AG04450 (cell line): Measurements from ENCODE around the gene RPH3AL. TPM values are rescaled to one million over a fixed set of nuclear protein-coding genes. Genes with fewer than 3 reads are reported as not detected.
A peak's percentile ranks its signal among the peaks of the same experiment; 100 is the strongest.

Experiments used
- CTCF ChIA-PET: fragments of 300-600, 350-600 bp; formaldehyde crosslinking; extraction: SDS; loops from one replicate; lab custom pipeline; 2022; ENCODE audit warnings: antibody characterized with exemption, inconsistent platforms; lab: Charles Lee
- POLR2A ChIA-PET: fragments of 350-600 bp; formaldehyde crosslinking; extraction: SDS; loops from one replicate; lab custom pipeline; 2021; ENCODE audit warnings: antibody characterized with exemption, inconsistent platforms; lab: Yijun Ruan, JAX
- DNase-seq: peaks from one replicate; pipeline ENCODE4 v3.0.0-alpha.2; 2011; ENCODE audit warnings: low read depth, low spot score
- H3K27ac ChIP-seq: one replicate; pipeline ENCODE4 v1.5.1; 2012; ENCODE audit warnings: low read depth, low read length, control low read depth
- H3K27me3 ChIP-seq: one replicate; pipeline ENCODE4 v1.6.0; 2012; ENCODE audit warnings: low read length; ENCODE audit not compliant: control insufficient read depth, insufficient read depth
- H3K4me3 ChIP-seq: 2 replicates; pipeline ENCODE4 v1.5.1; 2011; ENCODE audit warnings: mild to moderate bottlenecking, low read depth, low read length, control low read depth
- H3K9me3 ChIP-seq: 2 replicates; pipeline ENCODE4 v1.5.1; 2012; ENCODE audit warnings: low read length; ENCODE audit not compliant: control insufficient read depth, insufficient read depth
- polyA plus RNA-seq: library from polyadenylated mRNA; depleted of rRNA; stranded (reverse); fragments of >200 nt; gene quantifications from 2 replicates; pipeline ENCODE4 v1.2.3, GENCODE V29; 2011
- TF ChIP-seq, protein P1 (sequence below): IDR thresholded peaks from 2 replicates; pipeline ENCODE4 v1.5.1; 2011; ENCODE audit warnings: low read depth, low read length, control low read depth, inconsistent platforms

The RPH3AL gene
- polyA plus RNA-seq, 1 experiment: 1.3 TPM

DNA sequence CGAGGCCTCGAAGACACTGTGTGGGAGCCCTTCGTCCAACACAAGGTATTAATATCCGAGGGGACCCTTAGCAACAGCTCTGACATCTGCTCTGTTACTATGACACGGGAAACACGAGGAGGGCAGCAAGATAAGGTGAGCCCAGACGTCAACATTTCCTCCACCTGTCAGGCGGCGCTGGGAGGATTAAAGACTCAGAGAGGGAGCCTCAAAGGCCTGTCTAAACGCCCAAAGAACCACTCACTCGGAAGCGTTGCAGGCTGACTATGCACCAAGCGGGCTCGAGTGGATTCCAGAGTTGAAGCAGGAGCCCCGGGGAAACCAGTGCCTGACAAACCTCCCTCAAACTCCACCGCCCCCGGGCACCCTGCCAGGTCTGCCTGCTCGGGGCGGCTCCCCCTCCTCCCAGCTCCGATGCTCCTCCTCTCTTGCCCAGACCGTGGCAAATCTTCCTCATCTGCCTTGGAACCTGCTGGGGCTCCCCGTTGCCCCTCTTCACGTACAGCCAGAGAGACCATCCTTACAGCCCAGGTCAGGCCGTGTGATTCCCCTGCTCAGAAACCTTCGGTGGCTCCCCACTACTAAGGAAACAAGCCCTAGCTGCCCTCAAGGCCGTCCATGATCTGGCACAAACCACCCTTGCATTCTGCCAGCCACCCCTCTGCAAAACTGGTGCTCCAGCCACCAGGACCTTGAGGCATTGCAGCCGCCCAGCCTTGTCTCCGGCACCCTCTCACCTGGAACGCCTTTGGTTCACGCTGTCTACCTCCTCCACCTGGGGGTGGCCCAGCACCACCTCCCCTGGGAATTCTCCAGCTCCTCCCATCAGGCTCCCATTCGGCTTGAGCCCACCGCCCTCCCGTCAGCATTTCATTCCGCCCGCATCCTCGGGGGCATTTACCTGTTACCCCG, 16.2 kb downstream of the RPH3AL start:
- TF ChIP-seq, protein P1, sequence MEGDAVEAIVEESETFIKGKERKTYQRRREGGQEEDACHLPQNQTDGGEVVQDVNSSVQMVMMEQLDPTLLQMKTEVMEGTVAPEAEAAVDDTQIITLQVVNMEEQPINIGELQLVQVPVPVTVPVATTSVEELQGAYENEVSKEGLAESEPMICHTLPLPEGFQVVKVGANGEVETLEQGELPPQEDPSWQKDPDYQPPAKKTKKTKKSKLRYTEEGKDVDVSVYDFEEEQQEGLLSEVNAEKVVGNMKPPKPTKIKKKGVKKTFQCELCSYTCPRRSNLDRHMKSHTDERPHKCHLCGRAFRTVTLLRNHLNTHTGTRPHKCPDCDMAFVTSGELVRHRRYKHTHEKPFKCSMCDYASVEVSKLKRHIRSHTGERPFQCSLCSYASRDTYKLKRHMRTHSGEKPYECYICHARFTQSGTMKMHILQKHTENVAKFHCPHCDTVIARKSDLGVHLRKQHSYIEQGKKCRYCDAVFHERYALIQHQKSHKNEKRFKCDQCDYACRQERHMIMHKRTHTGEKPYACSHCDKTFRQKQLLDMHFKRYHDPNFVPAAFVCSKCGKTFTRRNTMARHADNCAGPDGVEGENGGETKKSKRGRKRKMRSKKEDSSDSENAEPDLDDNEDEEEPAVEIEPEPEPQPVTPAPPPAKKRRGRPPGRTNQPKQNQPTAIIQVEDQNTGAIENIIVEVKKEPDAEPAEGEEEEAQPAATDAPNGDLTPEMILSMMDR: no peak
- ChIA-PET CTCF (no interaction called here), POLR2A (no interaction called here)
- H3K27ac ChIP-seq: no peak overlapping the region
- H3K27me3 ChIP-seq: peaks cover 41% of the 10 kb centered on the region
- H3K4me3 ChIP-seq: no peak overlapping the region
- no peaks in the 10 kb centered on the region; the same call in 1 of the 2 replicates for H3K9me3 ChIP-seq
- DNase-seq: no peak

DNA sequence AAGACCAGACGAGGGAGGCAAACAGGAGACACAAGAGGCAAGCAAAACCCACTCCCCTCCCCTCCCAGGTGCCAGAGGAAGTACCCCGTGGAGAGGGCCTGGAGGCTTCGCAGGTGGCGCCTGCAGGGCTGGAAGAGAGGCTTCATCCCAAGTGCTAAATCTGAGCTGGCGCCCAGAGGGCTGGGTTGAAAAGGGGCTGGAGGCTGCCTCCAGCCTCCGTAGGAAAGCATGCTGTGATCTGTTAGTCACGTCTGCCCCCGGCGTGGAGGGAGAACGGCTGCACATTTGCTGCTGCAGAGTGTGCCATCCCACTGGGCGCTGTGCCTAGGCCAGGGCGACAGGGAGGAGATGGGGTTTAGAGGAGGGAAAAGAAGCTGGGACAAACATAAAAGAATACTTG, 16.9 kb downstream of the RPH3AL start:
- POLR2A ChIA-PET: no interaction called here
- H3K9me3 ChIP-seq: no peaks in the 10 kb centered on the region; the same call in 1 of the 2 replicates
- no peak overlapping the region for H3K4me3 ChIP-seq
- CTCF ChIA-PET: no interaction called here
- H3K27ac ChIP-seq: no peak overlapping the region
- H3K27me3 ChIP-seq: peaks cover 48% of the 10 kb centered on the region
- DNase-seq: no peak
- TF ChIP-seq, protein P1: no peak

DNA sequence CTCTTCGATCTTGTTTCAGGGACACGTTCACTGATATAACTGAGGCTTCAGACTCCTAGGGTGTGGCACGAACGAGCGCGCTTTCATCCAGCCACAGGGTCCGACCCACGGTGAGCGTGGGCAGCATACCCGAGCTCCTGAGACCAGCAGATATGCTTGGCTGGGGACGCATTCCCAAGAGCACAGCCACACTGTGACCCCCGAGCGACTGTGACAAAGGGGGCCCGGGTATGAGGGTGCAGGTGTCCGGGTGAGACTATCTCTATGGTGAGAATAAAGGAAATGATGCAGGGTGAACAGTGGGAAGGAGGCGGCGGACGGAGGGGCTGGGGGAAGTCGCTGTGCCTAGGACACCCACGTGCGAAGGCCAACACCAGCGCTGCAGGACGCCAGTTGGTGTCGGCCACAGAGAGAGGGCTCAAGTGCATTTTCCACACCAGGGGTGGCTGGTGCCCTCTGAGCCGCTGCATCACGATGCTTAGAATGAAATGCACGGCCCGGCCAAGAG, 17.6 kb downstream of the RPH3AL start:
- no peak overlapping the region for H3K4me3 ChIP-seq
- no peaks in the 10 kb centered on the region; the same call in 1 of the 2 replicates for H3K9me3 ChIP-seq
- peaks cover 50% of the 10 kb centered on the region for H3K27me3 ChIP-seq
- H3K27ac ChIP-seq: no peak overlapping the region
- CTCF ChIA-PET: no interaction called here
- TF ChIP-seq, protein P1: no peak
- no peak for DNase-seq
- POLR2A ChIA-PET: no interaction called here

DNA sequence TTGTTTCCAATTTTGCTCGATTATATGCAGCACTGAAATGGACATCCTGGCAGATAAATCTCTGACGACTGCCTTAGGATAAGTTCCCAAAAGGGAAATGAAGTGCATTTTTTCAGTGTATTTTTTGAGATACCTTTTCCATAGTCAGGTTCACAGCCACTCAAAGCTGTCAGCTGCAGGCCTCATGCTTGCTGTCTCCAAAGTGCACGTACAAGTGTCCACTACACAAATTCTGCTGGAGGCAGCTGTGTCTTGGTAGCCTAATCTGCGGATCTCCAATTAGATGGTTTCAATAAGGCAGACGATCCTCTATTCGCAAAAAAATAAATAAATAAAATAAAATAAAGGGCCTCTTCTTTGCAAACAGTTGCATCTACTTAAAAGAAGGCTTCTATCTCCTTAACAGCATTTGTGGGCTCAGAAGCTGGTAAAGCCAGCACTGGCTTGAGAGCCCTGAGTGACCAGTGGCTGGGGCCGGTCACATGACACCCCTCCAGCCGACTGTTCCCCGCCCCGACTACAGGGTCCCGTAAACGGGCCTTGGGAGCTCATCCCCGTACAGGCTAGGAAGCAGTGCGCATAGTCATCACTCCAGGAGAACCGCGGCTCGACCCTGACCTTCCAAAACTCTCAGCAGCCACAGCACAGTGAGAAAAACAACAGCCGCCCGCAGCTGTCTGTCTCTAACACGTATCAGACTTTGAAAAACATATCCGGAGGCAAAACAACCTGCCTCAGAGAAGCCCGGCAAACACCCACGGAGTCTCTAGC, 18.8 kb downstream of the RPH3AL start:
- H3K27ac ChIP-seq: no peak overlapping the region

More for the DNA sequence above, 18.8 kb downstream of the RPH3AL start:
- DNase-seq: peak; percentile 7
- Histone ChIP-seq H3K9me3 (no peaks in the 10 kb centered on the region; the same call in 1 of the 2 replicates), H3K27me3 (peaks cover 51% of the 10 kb centered on the region), H3K4me3 (no peak overlapping the region)
- ChIA-PET CTCF (no interaction called here), POLR2A (no interaction called here)
- TF ChIP-seq, protein P1: no peak
